ENCODE results near the gene MFAP3L. TPM values are rescaled to one million over a fixed set of nuclear protein-coding genes. Genes with fewer than 3 reads are reported as not detected.
A peak's percentile ranks its signal among the peaks of the same experiment; 100 is the strongest.

The MFAP3L gene
- polyA plus RNA-seq, 3 donors, result 0.01 to 0.18 TPM; not detected in 1

DNA sequence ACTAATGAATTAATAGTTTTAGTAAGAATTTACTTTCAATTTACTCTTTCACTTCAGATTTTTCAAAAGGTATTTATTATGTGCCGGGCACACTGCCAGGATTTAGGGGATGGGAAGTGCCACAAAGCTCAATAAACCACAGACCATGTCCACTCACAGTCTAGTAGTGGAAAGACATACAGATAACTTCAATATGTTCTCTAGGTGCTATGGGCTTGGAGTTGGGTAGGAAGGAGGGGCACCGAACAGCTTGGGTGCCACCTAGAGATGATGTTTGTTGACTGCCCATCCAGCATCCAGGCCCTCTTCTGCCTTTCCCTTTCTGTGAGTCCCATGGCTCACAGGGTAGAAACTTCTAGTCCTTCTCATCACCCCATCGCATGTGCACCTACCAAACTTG, 17.8 kb downstream of the MFAP3L start:
- Histone ChIP-seq H3K36me3 (replicated peaks in 1 of 2; ENCODE audit: control insufficient read depth in 1 of 2, insufficient read depth in 2 of 2, low read length in 2 of 2) (no peaks in the 10 kb centered on the region), H3K27me3 (ENCODE audit: control insufficient read depth in 2 of 2, insufficient read depth in 2 of 2, low read length in 2 of 2) (peaks cover 34 to 67% of the 10 kb centered on the region in 2 donors), H3K27ac (ENCODE audit: low read depth in 1 of 2, low read length in 2 of 2) (no peak overlapping the region), H3K4me3 (replicated peaks in 1 of 3; ENCODE audit: low read depth in 2 of 3, low read length in 3 of 3) (peak overlapping the region in 1 of 3 experiments; percentile 2), H3K9ac (ENCODE audit: insufficient read depth, low read length, poor library complexity, severe bottlenecking) (no peak overlapping the region), H4K20me1 (ENCODE audit: insufficient read depth, low read length) (no peaks in the 10 kb centered on the region), H3K9me3 (replicated peaks in 1 of 2; ENCODE audit: control insufficient read depth in 1 of 2, insufficient read depth in 1 of 2, low read length in 2 of 2) (peaks cover 0 to 5% of the 10 kb centered on the region in 2 donors), H3K4me1 (ENCODE audit: control insufficient read depth in 1 of 2, insufficient read depth in 2 of 2, low read length in 2 of 2) (peaks cover 21 to 25% of the 10 kb centered on the region in 2 donors), H3K4me2 (replicated peaks; ENCODE audit: extremely low read depth, low read length, poor library complexity, severe bottlenecking) (peak overlapping the region; percentile 39), H2AFZ (ENCODE audit: insufficient read depth, low read depth, low read length, poor library complexity, severe bottlenecking) (no peak overlapping the region), H3K79me2 (ENCODE audit: insufficient read depth, low read length) (no peaks in the 10 kb centered on the region)
- Mint-ChIP-seq H3K4me3 (peak overlapping the region; percentile 16 to 84), H3K4me1 (peaks cover 32% of the 10 kb centered on the region), H3K27me3 (ENCODE audit: low read depth in 3 of 3) (peaks cover 44 to 63% (median 63%) of the 10 kb centered on the region in 3 donors), H3K27ac (no peak overlapping the region), H3K9me3 (peaks cover 0 to 13% (median 9%) of the 10 kb centered on the region in 7 donors), H3K36me3 (no peaks in the 10 kb centered on the region)
- TF ChIP-seq, protein P1, sequence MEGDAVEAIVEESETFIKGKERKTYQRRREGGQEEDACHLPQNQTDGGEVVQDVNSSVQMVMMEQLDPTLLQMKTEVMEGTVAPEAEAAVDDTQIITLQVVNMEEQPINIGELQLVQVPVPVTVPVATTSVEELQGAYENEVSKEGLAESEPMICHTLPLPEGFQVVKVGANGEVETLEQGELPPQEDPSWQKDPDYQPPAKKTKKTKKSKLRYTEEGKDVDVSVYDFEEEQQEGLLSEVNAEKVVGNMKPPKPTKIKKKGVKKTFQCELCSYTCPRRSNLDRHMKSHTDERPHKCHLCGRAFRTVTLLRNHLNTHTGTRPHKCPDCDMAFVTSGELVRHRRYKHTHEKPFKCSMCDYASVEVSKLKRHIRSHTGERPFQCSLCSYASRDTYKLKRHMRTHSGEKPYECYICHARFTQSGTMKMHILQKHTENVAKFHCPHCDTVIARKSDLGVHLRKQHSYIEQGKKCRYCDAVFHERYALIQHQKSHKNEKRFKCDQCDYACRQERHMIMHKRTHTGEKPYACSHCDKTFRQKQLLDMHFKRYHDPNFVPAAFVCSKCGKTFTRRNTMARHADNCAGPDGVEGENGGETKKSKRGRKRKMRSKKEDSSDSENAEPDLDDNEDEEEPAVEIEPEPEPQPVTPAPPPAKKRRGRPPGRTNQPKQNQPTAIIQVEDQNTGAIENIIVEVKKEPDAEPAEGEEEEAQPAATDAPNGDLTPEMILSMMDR (IDR thresholded peaks at IDR 0.05), result no peak
- DNase-seq, result no peak
- WGBS (ENCODE audit: insufficient coverage), result 38% methylated on average over 1 of the region's 3 CpGs
- intact Hi-C loops (cut with micrococcal nuclease), result no loop called here

DNA sequence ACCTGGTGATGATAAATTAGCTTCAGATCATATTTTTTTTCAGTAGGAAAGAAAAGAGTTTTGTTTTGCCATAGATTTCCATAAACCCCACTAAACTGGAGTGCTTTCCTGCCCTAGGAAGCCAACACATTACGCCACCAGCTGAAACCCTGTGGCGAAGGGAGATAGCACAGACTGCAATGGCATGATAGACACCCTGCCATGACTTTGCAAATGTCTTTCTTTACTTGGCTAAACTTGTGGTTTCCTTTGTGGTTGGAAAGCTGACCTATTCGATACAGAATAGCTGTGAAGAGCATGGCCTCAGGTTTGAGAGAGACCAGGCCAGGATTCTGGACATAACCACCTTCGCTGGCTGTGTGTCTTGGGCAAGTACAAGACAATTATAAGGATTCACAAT, 19.1 kb downstream of the MFAP3L start:
- WGBS (ENCODE audit: insufficient coverage), result 0% methylated on average over 2 of the region's 4 CpGs
- Mint-ChIP-seq H3K27ac (no peak overlapping the region), H3K36me3 (no peaks in the 10 kb centered on the region), H3K27me3 (ENCODE audit: low read depth in 3 of 3) (peaks cover 44 to 65% (median 60%) of the 10 kb centered on the region in 3 donors), H3K4me1 (peaks cover 29% of the 10 kb centered on the region), H3K9me3 (peaks cover 0 to 13% (median 9%) of the 10 kb centered on the region in 7 donors), H3K4me3 (peak overlapping the region in 1 of 2 donors; percentile 46)
- no peaks in the 10 kb centered on the region for H3K79me2 ChIP-seq (ENCODE audit: insufficient read depth, low read length)
- DNase-seq, result peak in 2 of 3 donors; percentile 7 to 22
- no peak overlapping the region for H3K4me3 ChIP-seq (replicated peaks in 1 of 3; ENCODE audit: low read depth in 2 of 3, low read length in 3 of 3)
- intact Hi-C loops (cut with micrococcal nuclease), result no loop called here
- H4K20me1 ChIP-seq (ENCODE audit: insufficient read depth, low read length), result no peaks in the 10 kb centered on the region
- H3K4me1 ChIP-seq (ENCODE audit: control insufficient read depth in 1 of 2, insufficient read depth in 2 of 2, low read length in 2 of 2), result peaks cover 21 to 25% of the 10 kb centered on the region in 2 donors
- H3K9me3 ChIP-seq (replicated peaks in 1 of 2; ENCODE audit: control insufficient read depth in 1 of 2, insufficient read depth in 1 of 2, low read length in 2 of 2), result peaks cover 0 to 5% of the 10 kb centered on the region in 2 donors
- no peak overlapping the region for H2AFZ ChIP-seq (ENCODE audit: insufficient read depth, low read depth, low read length, poor library complexity, severe bottlenecking)
- H3K27me3 ChIP-seq (ENCODE audit: control insufficient read depth in 2 of 2, insufficient read depth in 2 of 2, low read length in 2 of 2), result peaks cover 31 to 62% of the 10 kb centered on the region in 2 donors
- H3K36me3 ChIP-seq (replicated peaks in 1 of 2; ENCODE audit: control insufficient read depth in 1 of 2, insufficient read depth in 2 of 2, low read length in 2 of 2), result no peaks in the 10 kb centered on the region
- H3K4me2 ChIP-seq (replicated peaks; ENCODE audit: extremely low read depth, low read length, poor library complexity, severe bottlenecking), result peak overlapping the region; percentile 1
- H3K27ac ChIP-seq (ENCODE audit: low read depth in 1 of 2, low read length in 2 of 2), result no peak overlapping the region
- TF ChIP-seq, protein P1 (IDR thresholded peaks at IDR 0.05), result no peak
- no peak overlapping the region for H3K9ac ChIP-seq (ENCODE audit: insufficient read depth, low read length, poor library complexity, severe bottlenecking)
